ENCODE results near the gene GIPC3.

DNA sequence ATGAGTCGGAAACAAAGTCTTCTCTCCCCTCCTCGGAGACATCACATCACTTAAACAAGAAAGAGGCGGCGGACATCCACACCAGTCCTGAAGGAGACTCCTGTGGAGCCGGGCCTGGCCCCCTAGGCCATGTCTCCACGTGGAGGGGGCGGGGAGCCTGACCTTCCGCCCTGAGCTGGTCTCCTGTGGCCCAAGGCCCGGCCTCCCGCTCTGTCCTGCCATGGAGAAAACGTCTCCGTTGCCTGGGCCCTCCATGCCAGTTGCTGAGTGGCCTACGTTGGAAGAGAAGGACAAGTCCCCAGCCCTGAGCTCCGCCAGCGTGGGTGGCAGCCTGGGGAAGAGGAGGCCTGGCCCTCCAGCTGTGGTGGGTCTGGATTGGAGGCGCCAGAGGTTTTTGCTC lies 46.8 kb downstream of the GIPC3 start:
- no peak for TF ChIP-seq POLR2A (IDR thresholded peaks at IDR 0.05)
- no peak for TF ChIP-seq CTCF (IDR thresholded peaks at IDR 0.05)
- no peak for TF ChIP-seq EP300 (IDR thresholded peaks at IDR 0.05)

All from ovary (tissue), 3 donors.